GM18909 (cell line): ENCODE results near the gene CDADC1.
A peak's percentile ranks its signal among the peaks of the same experiment; 100 is the strongest.
"Not testable (repeated sequence)": the region's sequence is repeated elsewhere in the genome, so short reads cannot be mapped to it uniquely, and the experiment has no call there.

Source experiments
- ATAC-seq: cut with Tn5 transposase; IDR thresholded peaks from one replicate; pipeline ENCODE4 v1.9.1; 2021; ENCODE audit warnings: mild to moderate bottlenecking; ENCODE audit not compliant: unreplicated experiment, poor library complexity

The CDADC1 gene

GRCh38 chr13:49292742-49293486, 45.2 kb downstream of the CDADC1 start:
- ATAC-seq, result no peak

- not testable (repeated sequence) for ATAC-seq
Measured at GRCh38 chr13:49294723-49295122, 47.0 kb downstream of the CDADC1 start.

GRCh38 chr13:49295244-49295643, 47.5 kb downstream of the CDADC1 start:
- ATAC-seq, result no peak

- no peak for ATAC-seq
Measured at GRCh38 chr13:49296659-49297058, 48.9 kb downstream of the CDADC1 start.

GRCh38 chr13:49297338-49297737, 49.6 kb downstream of the CDADC1 start:
- no peak for ATAC-seq

- no peak for ATAC-seq
Measured at GRCh38 chr13:49298416-49298815, 50.7 kb downstream of the CDADC1 start.

GRCh38 chr13:49298903-49299605, 51.3 kb downstream of the CDADC1 start:
- ATAC-seq, result no peak

GRCh38 chr13:49300276-49300675, 52.6 kb downstream of the CDADC1 start:
- no peak for ATAC-seq

GRCh38 chr13:49300739-49301589, 53.2 kb downstream of the CDADC1 start:
- ATAC-seq, result peak; percentile 88

GRCh38 chr13:49302222-49302621, 54.5 kb downstream of the CDADC1 start:
- ATAC-seq, result no peak

- ATAC-seq, result no peak
Measured at GRCh38 chr13:49302817-49303216, 55.1 kb downstream of the CDADC1 start.

GRCh38 chr13:49303533-49304252, 56.0 kb downstream of the CDADC1 start:
- no peak for ATAC-seq

GRCh38 chr13:49304356-49304755, 56.6 kb downstream of the CDADC1 start:
- ATAC-seq, result no peak

- no peak for ATAC-seq
Measured at GRCh38 chr13:49304763-49305700, 57.3 kb downstream of the CDADC1 start.

- no peak for ATAC-seq
Measured at GRCh38 chr13:49305792-49306425, 58.2 kb downstream of the CDADC1 start.

GRCh38 chr13:49307365-49307764, 59.6 kb downstream of the CDADC1 start:
- ATAC-seq, result no peak

- ATAC-seq, result no peak
Measured at GRCh38 chr13:49308097-49308875, 60.6 kb downstream of the CDADC1 start.

- no peak for ATAC-seq
Measured at GRCh38 chr13:49308921-49309408, 61.2 kb downstream of the CDADC1 start.
